Measurements from ENCODE around the gene MRTFA. TPM values are rescaled to one million over a fixed set of nuclear protein-coding genes. Genes with fewer than 3 reads are reported as not detected.

MRTFA gene
- total and polyA plus RNA-seq, 9 of the 15 experiments (the other 6 are each of a cell fraction or from before 2014, with no cell fraction given), result 0.84 to 21.1 (median 3.7) TPM

DNA sequence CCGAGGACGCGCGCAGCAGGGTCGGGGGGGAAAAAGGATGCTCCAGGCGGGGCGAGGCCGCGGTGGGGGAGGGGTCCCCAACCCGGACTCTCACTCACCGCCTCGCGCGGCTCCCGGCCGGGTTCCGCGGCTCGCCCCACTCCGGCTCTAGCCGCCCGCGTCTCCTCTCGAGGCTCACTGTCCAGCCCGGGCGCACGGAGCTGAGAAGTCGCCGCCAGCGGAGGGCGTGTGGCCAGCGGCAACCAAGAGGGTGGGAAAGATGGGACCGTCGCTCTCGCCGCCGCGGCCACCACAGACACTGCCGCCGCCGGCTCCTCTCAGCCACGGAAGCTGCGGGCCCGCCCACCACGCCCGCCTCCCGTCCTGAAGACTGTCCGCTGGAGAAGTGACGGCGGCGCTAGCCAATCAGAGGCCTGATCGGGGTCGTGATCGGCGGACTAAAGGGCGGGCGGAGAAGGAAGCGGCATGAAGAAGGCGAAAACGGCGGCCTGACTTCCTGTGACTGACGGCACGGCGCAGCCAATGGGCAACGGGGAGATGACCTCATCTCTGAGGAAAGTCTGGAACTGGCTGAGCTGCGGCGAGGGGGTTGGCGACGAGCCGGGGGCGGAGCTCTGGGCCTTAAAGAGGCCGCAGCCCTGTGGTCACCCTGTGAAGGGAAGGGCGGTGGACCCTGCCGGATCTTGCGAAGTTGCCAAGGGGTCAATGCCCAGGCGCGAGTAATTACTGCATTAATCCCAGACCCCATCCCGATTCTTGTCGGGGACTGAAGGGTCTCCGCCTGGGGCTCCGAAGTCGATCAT is at the start of gene MRTFA (continued):
- TF ChIP-seq MEIS2 (IDR thresholded peaks at IDR 0.05; ENCODE audit: partially characterized antibody) (peak; percentile 51), ZNF644 (tag; IDR thresholded peaks at IDR 0.05; ENCODE audit: low read depth) (no peak), KDM2B (CRISPR knock-in tag; IDR thresholded peaks at IDR 0.05) (0 out of 2 replicates have a peak, but pooled peaks have one; percentile 61), FOXJ2 (tag; IDR thresholded peaks at IDR 0.05) (no peak), SNIP1 (IDR thresholded peaks at IDR 0.05; ENCODE audit: low read depth) (peak; percentile 83), FOXA3 (CRISPR knock-in tag; conservative IDR thresholded peaks at IDR 0.05 in 1 of 2, IDR thresholded peaks at IDR 0.05 in 1 of 2) (no peak), FIP1L1 (IDR thresholded peaks at IDR 0.05; ENCODE audit: low read depth, low read length, poor library complexity, severe bottlenecking) (peak; percentile 45), CAMTA2 (CRISPR knock-in tag; conservative IDR thresholded peaks at IDR 0.05) (no peak), KLF6 (CRISPR knock-in tag; IDR thresholded peaks at IDR 0.05; ENCODE audit: borderline replicate concordance) (no peak), YY1 (IDR thresholded peaks at IDR 0.05; ENCODE audit: borderline replicate concordance in 1 of 3, control insufficient read depth in 1 of 3, extremely low read depth in 1 of 3, insufficient read depth in 3 of 3, insufficient read length in 1 of 3, insufficient replicate concordance in 2 of 3, low read depth in 1 of 3, low read length in 2 of 3) (peak in 2 of 3 experiments; percentile 45 to 67), HIVEP1 (CRISPR knock-in tag; IDR thresholded peaks at IDR 0.05) (no peak), ZNF384 (IDR thresholded peaks at IDR 0.05; ENCODE audit: low read depth, low read length) (no peak), GABPA (tag; conservative IDR thresholded peaks at IDR 0.05; ENCODE audit: low read depth) (peak; percentile 86), ZNF436 (CRISPR knock-in tag; IDR thresholded peaks at IDR 0.05) (no peak), SIN3B (IDR thresholded peaks at IDR 0.05; ENCODE audit: low read depth) (no peak)
- TF ChIP-seq, protein P1, sequence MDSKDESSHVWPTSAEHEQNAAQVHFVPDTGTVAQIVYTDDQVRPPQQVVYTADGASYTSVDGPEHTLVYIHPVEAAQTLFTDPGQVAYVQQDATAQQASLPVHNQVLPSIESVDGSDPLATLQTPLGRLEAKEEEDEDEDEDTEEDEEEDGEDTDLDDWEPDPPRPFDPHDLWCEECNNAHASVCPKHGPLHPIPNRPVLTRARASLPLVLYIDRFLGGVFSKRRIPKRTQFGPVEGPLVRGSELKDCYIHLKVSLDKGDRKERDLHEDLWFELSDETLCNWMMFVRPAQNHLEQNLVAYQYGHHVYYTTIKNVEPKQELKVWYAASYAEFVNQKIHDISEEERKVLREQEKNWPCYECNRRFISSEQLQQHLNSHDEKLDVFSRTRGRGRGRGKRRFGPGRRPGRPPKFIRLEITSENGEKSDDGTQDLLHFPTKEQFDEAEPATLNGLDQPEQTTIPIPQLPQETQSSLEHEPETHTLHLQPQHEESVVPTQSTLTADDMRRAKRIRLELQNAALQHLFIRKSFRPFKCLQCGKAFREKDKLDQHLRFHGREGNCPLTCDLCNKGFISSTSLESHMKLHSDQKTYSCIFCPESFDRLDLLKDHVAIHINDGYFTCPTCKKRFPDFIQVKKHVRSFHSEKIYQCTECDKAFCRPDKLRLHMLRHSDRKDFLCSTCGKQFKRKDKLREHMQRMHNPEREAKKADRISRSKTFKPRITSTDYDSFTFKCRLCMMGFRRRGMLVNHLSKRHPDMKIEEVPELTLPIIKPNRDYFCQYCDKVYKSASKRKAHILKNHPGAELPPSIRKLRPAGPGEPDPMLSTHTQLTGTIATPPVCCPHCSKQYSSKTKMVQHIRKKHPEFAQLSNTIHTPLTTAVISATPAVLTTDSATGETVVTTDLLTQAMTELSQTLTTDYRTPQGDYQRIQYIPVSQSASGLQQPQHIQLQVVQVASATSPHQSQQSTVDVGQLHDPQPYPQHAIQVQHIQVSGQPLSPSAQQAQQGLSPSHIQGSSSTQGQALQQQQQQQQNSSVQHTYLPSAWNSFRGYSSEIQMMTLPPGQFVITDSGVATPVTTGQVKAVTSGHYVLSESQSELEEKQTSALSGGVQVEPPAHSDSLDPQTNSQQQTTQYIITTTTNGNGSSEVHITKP (IDR thresholded peaks at IDR 0.05; ENCODE audit: partially characterized antibody), result no peak
- TF ChIP-seq, protein P2, sequence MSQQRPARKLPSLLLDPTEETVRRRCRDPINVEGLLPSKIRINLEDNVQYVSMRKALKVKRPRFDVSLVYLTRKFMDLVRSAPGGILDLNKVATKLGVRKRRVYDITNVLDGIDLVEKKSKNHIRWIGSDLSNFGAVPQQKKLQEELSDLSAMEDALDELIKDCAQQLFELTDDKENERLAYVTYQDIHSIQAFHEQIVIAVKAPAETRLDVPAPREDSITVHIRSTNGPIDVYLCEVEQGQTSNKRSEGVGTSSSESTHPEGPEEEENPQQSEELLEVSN (IDR thresholded peaks at IDR 0.05; ENCODE audit: borderline replicate concordance in 1 of 2, extremely low read depth in 1 of 2, insufficient read depth in 1 of 2, insufficient read length in 1 of 2, low read depth in 1 of 2, low read length in 1 of 2, poor library complexity in 1 of 2, severe bottlenecking in 1 of 2), result peak; percentile 3 to 17
- TF ChIP-seq, protein P3, sequence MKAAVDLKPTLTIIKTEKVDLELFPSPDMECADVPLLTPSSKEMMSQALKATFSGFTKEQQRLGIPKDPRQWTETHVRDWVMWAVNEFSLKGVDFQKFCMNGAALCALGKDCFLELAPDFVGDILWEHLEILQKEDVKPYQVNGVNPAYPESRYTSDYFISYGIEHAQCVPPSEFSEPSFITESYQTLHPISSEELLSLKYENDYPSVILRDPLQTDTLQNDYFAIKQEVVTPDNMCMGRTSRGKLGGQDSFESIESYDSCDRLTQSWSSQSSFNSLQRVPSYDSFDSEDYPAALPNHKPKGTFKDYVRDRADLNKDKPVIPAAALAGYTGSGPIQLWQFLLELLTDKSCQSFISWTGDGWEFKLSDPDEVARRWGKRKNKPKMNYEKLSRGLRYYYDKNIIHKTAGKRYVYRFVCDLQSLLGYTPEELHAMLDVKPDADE (conservative IDR thresholded peaks at IDR 0.05; ENCODE audit: control insufficient read depth, low read depth, low read length), result peak; percentile 60; the same call in 1 of the 2 replicates
